Esophagus muscularis mucosa (tissue), 4 donors: Measurements from ENCODE around the gene CMTR1. TPM values are rescaled to one million over a fixed set of nuclear protein-coding genes. Genes with fewer than 3 reads are reported as not detected.
"Not testable (repeated sequence)": the region's sequence is repeated elsewhere in the genome, so short reads cannot be mapped to it uniquely, and the experiment has no call there.

ENCODE experiments used
- DNase-seq: peaks from one replicate; pipeline ENCODE4 v3.0.0-alpha.2; 2017; ENCODE audit errors: extremely low spot score
- H3K27ac ChIP-seq, 4 donors: fragments of 200-600 bp; sonication (generic); replicated peaks in 1 of 4; 1 replicate in 3 of 4; 2 replicates in 1 of 4; pipeline ENCODE4 v1.5.1; 2016 to 2019; ENCODE audit warnings: mild to moderate bottlenecking in 1 of 4
- H3K27me3 ChIP-seq, 4 donors: fragments of 200-600 bp; sonication (generic); one replicate each; pipeline versions ENCODE4 v1.5.1 to v1.6.0; 2016 to 2019
- H3K36me3 ChIP-seq, 4 donors: fragments of 200-600 bp; sonication (generic); one replicate each; pipeline ENCODE4 v1.5.1; 2016 to 2019
- H3K4me1 ChIP-seq, 4 donors: fragments of 200-600 bp; sonication (generic); one replicate each; pipeline ENCODE4 v1.5.1; 2016 to 2019
- H3K4me3 ChIP-seq, 4 donors: fragments of 200-600 bp; sonication (generic); 1 replicate in 2 of 4; 2 replicates in 2 of 4; pipeline ENCODE4 v1.5.1; 2016 to 2019; ENCODE audit warnings: mild to moderate bottlenecking in 4 of 4, moderate library complexity in 1 of 4
- H3K9me3 ChIP-seq, 4 donors: fragments of 200-600 bp; sonication (generic); 1 replicate in 3 of 4; 2 replicates in 1 of 4; pipeline ENCODE4 v1.5.1; 2016 to 2019
- CTCF ChIP-seq, 3 experiments: fragments of 200-600 bp in 2 of 3; fragments of 450-650 bp in 1 of 3; sonication (generic) in 2 of 3; IDR thresholded peaks; one replicate each; pipeline ENCODE4 v1.5.1; 2017 to 2019; ENCODE audit warnings: antibody characterized with exemption in 3 of 3, mild to moderate bottlenecking in 2 of 3, moderate library complexity in 1 of 3
- EP300 ChIP-seq: sonication (generic); formaldehyde crosslinking; IDR thresholded peaks from one replicate; pipeline ENCODE4 v1.6.1; 2017; ENCODE audit warnings: antibody characterized with exemption
- POLR2A ChIP-seq: fragments of 450-650 bp; IDR thresholded peaks from one replicate; pipeline ENCODE4 v1.6.1; 2017; ENCODE audit warnings: antibody characterized with exemption, moderate library complexity, mild to moderate bottlenecking, low read depth
- POLR2AphosphoS5 ChIP-seq, 2 donors: sonication (generic); formaldehyde crosslinking; IDR thresholded peaks; one replicate each; pipeline ENCODE4 v1.6.1; 2017; ENCODE audit warnings: antibody characterized with exemption in 2 of 2
- WGBS: methylation state at CpG from one replicate; pipeline ENCODE4 v1.1.5; 2018; 5-methylcytosine and 5-hydroxymethylcytosine counted together
- intact Hi-C: fragments of 100-400 bp; cut with DNase I; formaldehyde crosslinking; loops from one replicate; pipeline ENCODE4 v1.15.1; 2023
- total RNA-seq, 4 donors: library from RNA; depleted of rRNA; stranded (reverse); fragments of >200 nt; gene quantifications; one replicate each; pipeline versions ENCODE4 v1.1.0 to v1.2.1, GENCODE V29; 2016

Gene CMTR1
- total RNA-seq, 4 donors from 2014 or later, result 32.3 to 44.5 (median 35.9) TPM

- no peak for DNase-seq
- Histone ChIP-seq H3K4me3 (no peak overlapping the region), H3K9me3 (no peaks in the 10 kb centered on the region), H3K36me3 (peaks cover 23 to 52% (median 41%) of the 10 kb centered on the region in 4 donors), H3K4me1 (peaks cover 19 to 39% (median 34%) of the 10 kb centered on the region in 4 donors), H3K27me3 (no peaks in the 10 kb centered on the region), H3K27ac (no peak overlapping the region)
- TF ChIP-seq CTCF (IDR thresholded peaks at IDR 0.05), result no peak
- no peak for TF ChIP-seq POLR2AphosphoS5 (IDR thresholded peaks at IDR 0.05)
- TF ChIP-seq POLR2A, result no peak
- no peak for TF ChIP-seq EP300
- WGBS, result 88% methylated on average over 5 of the region's 5 CpGs
- intact Hi-C loops, result no loop called here
These were observed 2.8 kb downstream of the CMTR1 start for GRCh38 chr6:37435816-37436215.

GRCh38 chr6:37438930-37439329, 5.9 kb downstream of the CMTR1 start:
- 50% methylated on average over 1 of the region's 1 CpG for WGBS
- Histone ChIP-seq H3K4me1 (peaks cover 26 to 45% (median 37%) of the 10 kb centered on the region in 4 donors), H3K27ac (no peak overlapping the region), H3K4me3 (no peak overlapping the region), H3K36me3 (peaks cover 23 to 55% (median 42%) of the 10 kb centered on the region in 4 donors), H3K9me3 (no peaks in the 10 kb centered on the region), H3K27me3 (no peaks in the 10 kb centered on the region)
- TF ChIP-seq POLR2AphosphoS5 (IDR thresholded peaks at IDR 0.05), result no peak
- no peak for TF ChIP-seq POLR2A
- TF ChIP-seq CTCF (IDR thresholded peaks at IDR 0.05), result no peak
- TF ChIP-seq EP300, result no peak
- intact Hi-C loops, result no loop called here
- DNase-seq, result no peak

DNA sequence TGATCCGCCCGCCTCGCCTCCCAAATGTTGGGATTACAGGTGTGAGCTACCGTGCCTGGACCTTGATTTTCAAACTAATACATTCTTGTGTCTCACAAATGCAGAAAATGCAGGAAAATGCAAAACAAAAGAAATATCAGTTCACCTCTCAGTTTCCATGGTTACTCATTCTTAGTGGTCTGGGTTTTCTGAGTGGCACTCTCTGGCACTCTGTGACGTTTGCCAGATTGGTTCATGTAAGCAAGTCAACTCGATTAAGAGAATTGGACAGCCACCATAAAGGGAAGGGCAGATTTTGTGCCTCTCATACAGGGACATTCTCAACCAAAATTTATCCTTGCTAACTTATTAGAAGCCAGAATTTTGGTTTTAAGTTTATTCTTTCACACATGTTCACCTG, 8.6 kb downstream of the CMTR1 start:
- intact Hi-C loops, result no loop called here
- H3K4me3 ChIP-seq, result no peak overlapping the region
- WGBS, result 92% methylated on average over 6 of the region's 6 CpGs
- peaks cover 17 to 30% (median 25%) of the 10 kb centered on the region in 4 donors for H3K4me1 ChIP-seq
- TF ChIP-seq POLR2A, result no peak
- TF ChIP-seq CTCF (IDR thresholded peaks at IDR 0.05), result no peak
- no peak for TF ChIP-seq POLR2AphosphoS5 (IDR thresholded peaks at IDR 0.05)
- TF ChIP-seq EP300, result no peak
- H3K27ac ChIP-seq, result peak overlapping the region in 3 of 4 donors; percentile 56 to 75 (median 66)
- DNase-seq, result no peak
- no peaks in the 10 kb centered on the region for H3K27me3 ChIP-seq
- H3K9me3 ChIP-seq, result no peaks in the 10 kb centered on the region
- peaks cover 28 to 71% (median 55%) of the 10 kb centered on the region in 4 donors for H3K36me3 ChIP-seq

- intact Hi-C loops, result no loop called here
- Histone ChIP-seq H3K27ac (peak overlapping the region; percentile 53 to 75 (median 61)), H3K4me1 (peaks cover 17 to 30% (median 25%) of the 10 kb centered on the region in 4 donors), H3K9me3 (no peaks in the 10 kb centered on the region), H3K36me3 (peaks cover 28 to 71% (median 55%) of the 10 kb centered on the region in 4 donors), H3K27me3 (no peaks in the 10 kb centered on the region), H3K4me3 (peak overlapping the region; percentile 29 to 41 (median 32))
- DNase-seq, result no peak
- no peak for TF ChIP-seq POLR2AphosphoS5 (IDR thresholded peaks at IDR 0.05)
- 17% methylated on average over 4 of the region's 4 CpGs for WGBS
These were observed 9.6 kb downstream of the CMTR1 start for GRCh38 chr6:37442416-37443215.

GRCh38 chr6:37443216-37443542, 10.2 kb downstream of the CMTR1 start:
- peaks cover 25 to 71% (median 53%) of the 10 kb centered on the region in 4 donors for H3K36me3 ChIP-seq
- peaks cover 17 to 27% (median 23%) of the 10 kb centered on the region in 4 donors for H3K4me1 ChIP-seq
- H3K27me3 ChIP-seq, H3K9me3 ChIP-seq, DNase-seq, intact Hi-C loops: not testable (repeated sequence)
- peak overlapping the region; percentile 29 to 41 (median 32) for H3K4me3 ChIP-seq
- 80% methylated on average over 5 of the region's 5 CpGs for WGBS
- peak overlapping the region; percentile 53 to 75 (median 61) for H3K27ac ChIP-seq
